HepG2 (cell line): ENCODE data around the gene MREG. TPM values are rescaled to one million over a fixed set of nuclear protein-coding genes. Genes with fewer than 3 reads are reported as not detected.

ENCODE experiments used
- ATAC-seq: fragments of 200-7000 bp; cut with Tn5 transposase; 3 replicates; pipeline ENCODE4 v1.9.1; 2020; ENCODE audit warnings: mild to moderate bottlenecking, moderate library complexity
- BruUV-seq: library from RNA; stranded (reverse); fragments of 400-500 nt; replicated peaks from 2 replicates; lab custom pipeline; 2021; lab: Mats Ljungman, UMichigan
- CTCF ChIA-PET: fragments of 300-600 bp; formaldehyde crosslinking; extraction: SDS; loops from one replicate; lab custom pipeline; 2021; ENCODE audit warnings: low total read pairs, inconsistent platforms, low intra/inter-chr PET ratio; lab: Yijun Ruan, JAX
- POLR2A ChIA-PET: fragments of 350-600 bp; sonication (Branson Sonifier 250); formaldehyde crosslinking; loops from one replicate; lab custom pipeline; 2020; ENCODE audit warnings: antibody characterized with exemption, inconsistent platforms; lab: Yijun Ruan, JAX
- DNase-seq: peaks from one replicate; pipeline ENCODE4 v3.0.0-alpha.2; 2015; ENCODE audit warnings: low spot score
- FAIRE-seq: peaks from 3 replicates; lab custom pipeline; 2011; peaks lifted over from hg19 to GRCh38; lab: Jason Lieb, UNC
- H2AFZ ChIP-seq: one replicate; pipeline ENCODE4 v1.6.1; 2011; ENCODE audit warnings: low read length, inconsistent platforms
- H3K27ac ChIP-seq: fragments of 300-600 bp; 3 replicates; pipeline ENCODE4 v1.8.0; 2011; ENCODE audit warnings: mixed run types, mild to moderate bottlenecking, mixed read lengths, low read length, inconsistent platforms; ENCODE audit not compliant: insufficient read depth; ENCODE audit errors: extremely low read length
- H3K27me3 ChIP-seq, 2 experiments: fragments of 200-600 bp in 1 of 2; 2 replicates in 1 of 2; 3 replicates in 1 of 2; pipeline versions ENCODE4 v1.6.0 to v1.8.0; 2011; ENCODE audit warnings: low read length in 2 of 2, mild to moderate bottlenecking in 2 of 2, moderate library complexity in 2 of 2, inconsistent platforms in 1 of 2; ENCODE audit not compliant: insufficient read depth in 2 of 2, control insufficient read depth in 1 of 2
- H3K36me3 ChIP-seq, 2 experiments: fragments of 200-600 bp in 1 of 2; replicated peaks in 1 of 2; 2 replicates in 1 of 2; 3 replicates in 1 of 2; pipeline versions ENCODE4 v1.5.1 to v1.8.0; 2011; ENCODE audit warnings: low read length in 2 of 2, inconsistent platforms in 1 of 2; ENCODE audit not compliant: insufficient read depth in 2 of 2, control insufficient read depth in 1 of 2
- H3K4me1 ChIP-seq: 2 replicates; pipeline ENCODE4 v1.5.1; 2012; ENCODE audit warnings: low read length, inconsistent platforms; ENCODE audit not compliant: insufficient read depth
- H3K4me2 ChIP-seq: 2 replicates; pipeline ENCODE4 v1.6.0; 2011; ENCODE audit warnings: low read depth, low read length, inconsistent platforms
- H3K4me3 ChIP-seq, 3 experiments: fragments of 200-600 bp in 1 of 3; sonication (generic), shearing (Covaris generic) in 1 of 3; replicated peaks in 1 of 3; 2 replicates each; pipeline ENCODE4 v1.5.1; 2011 to 2016; ENCODE audit warnings: low read length in 3 of 3, inconsistent platforms in 2 of 3, low read depth in 2 of 3, mild to moderate bottlenecking in 2 of 3, control low read depth in 1 of 3, mixed read lengths in 1 of 3; ENCODE audit not compliant: insufficient read depth in 1 of 3
- H3K79me2 ChIP-seq: one replicate; pipeline ENCODE4 v1.6.1; 2011; ENCODE audit warnings: low read length, inconsistent platforms; ENCODE audit not compliant: insufficient read depth
- H3K9ac ChIP-seq: 2 replicates; pipeline ENCODE4 v1.6.0; 2011; ENCODE audit warnings: mild to moderate bottlenecking, low read depth, low read length, inconsistent platforms; ENCODE audit not compliant: insufficient read depth
- H3K9me3 ChIP-seq: 2 replicates; pipeline ENCODE4 v1.5.1; 2012; ENCODE audit warnings: mild to moderate bottlenecking, low read length
- H4K20me1 ChIP-seq: 2 replicates; pipeline ENCODE4 v1.6.0; 2011; ENCODE audit warnings: inconsistent platforms, mild to moderate bottlenecking, low read length, moderate library complexity; ENCODE audit not compliant: insufficient read depth
- MED1 ChIP-seq: sonication (generic); formaldehyde crosslinking; IDR thresholded peaks from 2 replicates; pipeline ENCODE4 v1.4.0; 2020; ENCODE audit warnings: missing genetic modification reagents
- SUZ12 ChIP-seq: fragments of 150-350 bp; IDR thresholded peaks from 2 replicates; pipeline ENCODE4 v1.6.1; 2014; ENCODE audit warnings: low read depth, low read length
- U2AF1 ChIP-seq: fragments of 200-400 bp; formaldehyde crosslinking; optimal IDR thresholded peaks from 2 replicates; pipeline ENCODE3; 2017; ENCODE audit warnings: mild to moderate bottlenecking, low read depth, low read length
- ZBTB20 ChIP-seq: sonication (generic); formaldehyde crosslinking; IDR thresholded peaks from 2 replicates; pipeline ENCODE4 v1.8.1; 2023; ENCODE audit warnings: missing genetic modification reagents, low read depth, mild to moderate bottlenecking, borderline replicate concordance
- ZC3H4 ChIP-seq: sonication (generic); formaldehyde crosslinking; IDR thresholded peaks from 2 replicates; pipeline ENCODE4 v1.4.0; 2020; ENCODE audit warnings: missing genetic modification reagents, borderline replicate concordance
- ZNF136 ChIP-seq: sonication (generic); formaldehyde crosslinking; IDR thresholded peaks from 2 replicates; pipeline ENCODE4 v1.8.1; 2022; ENCODE audit warnings: low read depth, mild to moderate bottlenecking, moderate library complexity, missing genetic modification reagents
- ZNF296 ChIP-seq: sonication (generic); formaldehyde crosslinking; conservative IDR thresholded peaks from 2 replicates; pipeline ENCODE4 v1.5.0; 2020; ENCODE audit warnings: mild to moderate bottlenecking, missing genetic modification reagents
- ZNF776 ChIP-seq: sonication (generic); formaldehyde crosslinking; IDR thresholded peaks from 2 replicates; pipeline ENCODE4 v1.4.0; 2020; ENCODE audit warnings: mild to moderate bottlenecking, missing genetic modification reagents
- in situ Hi-C: cut with HindIII; loops from 2 replicates; pipeline ENCODE4 v1.10.0; 2017; ENCODE audit warnings: low pct_unique_long_range_greater_than_20kb; ENCODE audit not compliant: extremely low pct_ligation_motif_present
- intact Hi-C: fragments of 100-400 bp; cut with micrococcal nuclease; formaldehyde crosslinking; loops from one replicate; pipeline ENCODE4 v1.10.0; 2022; ENCODE audit not compliant: unreplicated experiment
- polyA plus RNA-seq, 8 experiments: library from polyadenylated mRNA; depleted of rRNA in 3 of 8; stranded (reverse) in 7 of 8; unstranded in 1 of 8; fragments of >200 nt; fragmentation: Illumina TruSeq in 4 of 8; extraction: Trizol in 4 of 8; gene quantifications; 2 replicates each; pipeline versions ENCODE4 v1.2.1 to v1.2.3, GENCODE V29; 2011 to 2016; ENCODE audit warnings: low read depth in 4 of 8, missing spikeins in 1 of 8, mixed read lengths in 1 of 8; ENCODE audit not compliant: insufficient read depth in 1 of 8
- total RNA-seq, 5 experiments: library from RNA; depleted of rRNA; stranded (reverse); fragments of >200 nt; fragmentation: Illumina TruSeq; extraction: Trizol; gene quantifications; 2 replicates each; pipeline ENCODE4 v1.2.3, GENCODE V29; 2016; ENCODE audit warnings: low read depth in 1 of 5
- TF ChIP-seq, protein P1 (sequence below): sonication (generic); formaldehyde crosslinking; IDR thresholded peaks from 2 replicates; pipeline ENCODE4 v1.8.0; 2022; ENCODE audit warnings: mild to moderate bottlenecking, missing genetic modification reagents, borderline replicate concordance
- TF ChIP-seq, protein P2 (sequence below): sonication (generic); formaldehyde crosslinking; IDR thresholded peaks from 2 replicates; pipeline ENCODE4 v1.5.0; 2020; ENCODE audit warnings: mild to moderate bottlenecking, low read depth, missing genetic modification reagents, borderline replicate concordance
- TF ChIP-seq, protein P3 (sequence below): sonication (generic); formaldehyde crosslinking; IDR thresholded peaks from 2 replicates; pipeline ENCODE4 v1.8.0; 2022; ENCODE audit warnings: missing genetic modification reagents, mild to moderate bottlenecking, inconsistent platforms, borderline replicate concordance
- TF ChIP-seq, protein P4 (sequence below): sonication (generic); formaldehyde crosslinking; IDR thresholded peaks from 2 replicates; pipeline ENCODE4 v1.5.0; 2020; ENCODE audit warnings: mild to moderate bottlenecking, missing genetic modification reagents

MREG gene
- total and polyA plus RNA-seq, 2 of the 13 experiments (the other 11 are each of a cell fraction or from before 2014, with no cell fraction given) = 7.5 to 23.3 TPM

DNA sequence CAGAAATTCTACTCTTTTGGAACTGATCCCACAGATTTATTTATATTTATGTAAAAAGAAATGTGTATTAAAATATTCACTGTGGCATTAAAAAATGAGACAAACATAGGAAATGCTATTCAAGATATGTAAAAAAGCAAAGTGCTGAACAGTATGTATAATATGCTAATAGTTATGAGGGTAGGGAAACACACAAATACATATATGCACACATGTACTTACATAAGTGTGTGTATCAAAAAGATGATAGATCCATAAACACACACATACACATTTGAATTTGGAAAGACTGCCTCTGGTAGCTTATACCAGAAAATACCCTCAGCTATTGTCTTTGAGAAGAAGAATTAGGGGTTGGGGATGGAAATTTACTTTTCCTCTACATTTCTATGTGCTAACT, 103.2 kb downstream of the MREG start:
- in situ Hi-C loops = loop anchor here (10.0 kb wide), 1 partner anchor 285 kb away; no protein-coding TSS in a partner anchor
- DNase-seq (no peak), ATAC-seq (no peak), FAIRE-seq (no peak)
- Histone ChIP-seq H3K79me2 (no peaks in the 10 kb centered on the region), H3K4me3 (no peak overlapping the region), H3K27me3 (no peaks in the 10 kb centered on the region), H3K9ac (no peak overlapping the region), H3K4me1 (no peaks in the 10 kb centered on the region), H3K4me2 (no peak overlapping the region), H4K20me1 (no peaks in the 10 kb centered on the region), H2AFZ (no peak overlapping the region), H3K27ac (no peak overlapping the region), H3K36me3 (no peaks in the 10 kb centered on the region), H3K9me3 (no peaks in the 10 kb centered on the region)
- intact Hi-C loops = no loop called here
- no TSS peak for BruUV-seq
- TF ChIP-seq SUZ12 = no peak
- TF ChIP-seq, protein P1, sequence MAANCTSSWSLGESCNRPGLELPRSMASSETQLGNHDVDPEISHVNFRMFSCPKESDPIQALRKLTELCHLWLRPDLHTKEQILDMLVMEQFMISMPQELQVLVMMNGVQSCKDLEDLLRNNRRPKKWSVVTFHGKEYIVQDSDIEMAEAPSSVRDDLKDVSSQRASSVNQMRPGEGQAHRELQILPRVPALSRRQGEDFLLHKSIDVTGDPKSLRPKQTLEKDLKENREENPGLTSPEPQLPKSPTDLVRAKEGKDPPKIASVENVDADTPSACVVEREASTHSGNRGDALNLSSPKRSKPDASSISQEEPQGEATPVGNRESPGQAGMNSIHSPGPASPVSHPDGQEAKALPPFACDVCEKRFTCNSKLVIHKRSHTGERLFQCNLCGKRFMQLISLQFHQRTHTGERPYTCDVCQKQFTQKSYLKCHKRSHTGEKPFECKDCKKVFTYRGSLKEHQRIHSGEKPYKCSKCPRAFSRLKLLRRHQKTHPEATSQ (CRISPR knock-in tag) = no peak
- no peak for TF ChIP-seq ZC3H4 (CRISPR knock-in tag)
- no peak for TF ChIP-seq ZBTB20
- no peak for TF ChIP-seq ZNF776
- no peak for TF ChIP-seq MED1 (CRISPR knock-in tag)
- TF ChIP-seq, protein P2, sequence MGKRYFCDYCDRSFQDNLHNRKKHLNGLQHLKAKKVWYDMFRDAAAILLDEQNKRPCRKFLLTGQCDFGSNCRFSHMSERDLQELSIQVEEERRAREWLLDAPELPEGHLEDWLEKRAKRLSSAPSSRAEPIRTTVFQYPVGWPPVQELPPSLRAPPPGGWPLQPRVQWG (CRISPR knock-in tag) = no peak
- TF ChIP-seq U2AF1 = no peak
- TF ChIP-seq ZNF296 (CRISPR knock-in tag) = no peak
- TF ChIP-seq, protein P3, sequence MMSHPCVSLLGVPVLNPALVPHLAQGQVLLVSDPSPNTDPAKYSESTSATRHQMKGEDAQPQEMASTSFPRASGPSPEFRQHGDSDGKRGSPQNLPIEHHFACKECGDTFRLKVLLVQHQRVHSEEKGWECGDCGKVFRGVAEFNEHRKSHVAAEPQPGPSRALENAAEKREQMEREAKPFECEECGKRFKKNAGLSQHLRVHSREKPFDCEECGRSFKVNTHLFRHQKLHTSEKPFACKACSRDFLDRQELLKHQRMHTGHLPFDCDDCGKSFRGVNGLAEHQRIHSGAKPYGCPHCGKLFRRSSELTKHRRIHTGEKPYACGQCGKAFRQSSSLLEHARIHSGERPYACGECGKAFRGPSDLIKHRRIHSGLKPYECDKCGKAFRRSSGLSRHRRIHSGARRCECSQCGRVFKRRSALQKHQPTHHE = no peak
- TF ChIP-seq, protein P4, sequence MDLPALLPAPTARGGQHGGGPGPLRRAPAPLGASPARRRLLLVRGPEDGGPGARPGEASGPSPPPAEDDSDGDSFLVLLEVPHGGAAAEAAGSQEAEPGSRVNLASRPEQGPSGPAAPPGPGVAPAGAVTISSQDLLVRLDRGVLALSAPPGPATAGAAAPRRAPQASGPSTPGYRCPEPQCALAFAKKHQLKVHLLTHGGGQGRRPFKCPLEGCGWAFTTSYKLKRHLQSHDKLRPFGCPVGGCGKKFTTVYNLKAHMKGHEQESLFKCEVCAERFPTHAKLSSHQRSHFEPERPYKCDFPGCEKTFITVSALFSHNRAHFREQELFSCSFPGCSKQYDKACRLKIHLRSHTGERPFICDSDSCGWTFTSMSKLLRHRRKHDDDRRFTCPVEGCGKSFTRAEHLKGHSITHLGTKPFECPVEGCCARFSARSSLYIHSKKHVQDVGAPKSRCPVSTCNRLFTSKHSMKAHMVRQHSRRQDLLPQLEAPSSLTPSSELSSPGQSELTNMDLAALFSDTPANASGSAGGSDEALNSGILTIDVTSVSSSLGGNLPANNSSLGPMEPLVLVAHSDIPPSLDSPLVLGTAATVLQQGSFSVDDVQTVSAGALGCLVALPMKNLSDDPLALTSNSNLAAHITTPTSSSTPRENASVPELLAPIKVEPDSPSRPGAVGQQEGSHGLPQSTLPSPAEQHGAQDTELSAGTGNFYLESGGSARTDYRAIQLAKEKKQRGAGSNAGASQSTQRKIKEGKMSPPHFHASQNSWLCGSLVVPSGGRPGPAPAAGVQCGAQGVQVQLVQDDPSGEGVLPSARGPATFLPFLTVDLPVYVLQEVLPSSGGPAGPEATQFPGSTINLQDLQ (CRISPR knock-in tag) = no peak
- TF ChIP-seq ZNF136 (CRISPR knock-in tag) = no peak
- ChIA-PET CTCF (no interaction called here), POLR2A (no interaction called here)
